HT1080 (cell line): ENCODE data around the gene SAMD4A. TPM values are rescaled to one million over a fixed set of nuclear protein-coding genes. Genes with fewer than 3 reads are reported as not detected.

Source experiments
- DNase-seq: peaks from one replicate; pipeline ENCODE4 v3.0.0-alpha.2; 2015; ENCODE audit warnings: low read depth
- total RNA-seq: library from RNA; depleted of rRNA; stranded (reverse); fragments of >200 nt; shearing (Covaris generic); gene quantifications from 2 replicates; pipeline ENCODE4 v1.2.3, GENCODE V29; 2014

The SAMD4A gene
- total RNA-seq, 1 experiment from 2014 or later: 16.3 TPM

- no peak for DNase-seq
Observed at GRCh38 chr14:54680651-54681050, 113.7 kb downstream of the SAMD4A start.

- DNase-seq: peak; percentile 70
Observed at GRCh38 chr14:54681811-54682261, 114.9 kb downstream of the SAMD4A start.

GRCh38 chr14:54682578-54682977 lies 115.7 kb downstream of the SAMD4A start:
- DNase-seq: no peak

- peak; percentile 79 for DNase-seq
Observed at GRCh38 chr14:54683882-54684794, 117.2 kb downstream of the SAMD4A start.

GRCh38 chr14:54685286-54685845 lies 118.4 kb downstream of the SAMD4A start:
- no peak for DNase-seq

- DNase-seq: peak; percentile 44
Observed at GRCh38 chr14:54686219-54686870, 119.4 kb downstream of the SAMD4A start.

GRCh38 chr14:54686871-54687749 lies 120.2 kb downstream of the SAMD4A start:
- DNase-seq: no peak

GRCh38 chr14:54687750-54688119 lies 120.8 kb downstream of the SAMD4A start:
- DNase-seq: no peak

GRCh38 chr14:54688229-54688628 lies 121.3 kb downstream of the SAMD4A start:
- DNase-seq: no peak

GRCh38 chr14:54689928-54690327 lies 123.0 kb downstream of the SAMD4A start:
- no peak for DNase-seq

GRCh38 chr14:54690887-54691286 lies 124.0 kb downstream of the SAMD4A start:
- DNase-seq: no peak

- peak; percentile 73 for DNase-seq
Observed at GRCh38 chr14:54691525-54692283, 124.8 kb downstream of the SAMD4A start.

- no peak for DNase-seq
Observed at GRCh38 chr14:54692284-54692772, 125.4 kb downstream of the SAMD4A start.

GRCh38 chr14:54693761-54694160 lies 126.8 kb downstream of the SAMD4A start:
- DNase-seq: no peak

- no peak for DNase-seq
Observed at GRCh38 chr14:54695196-54695595, 128.3 kb downstream of the SAMD4A start.

- DNase-seq: no peak
Observed at GRCh38 chr14:54697001-54697400, 130.1 kb downstream of the SAMD4A start.

GRCh38 chr14:54697803-54698202 lies 130.9 kb downstream of the SAMD4A start:
- DNase-seq: no peak

- DNase-seq: no peak
Observed at GRCh38 chr14:54698501-54698900, 131.6 kb downstream of the SAMD4A start.

- DNase-seq: no peak
Observed at GRCh38 chr14:54698966-54699530, 132.1 kb downstream of the SAMD4A start.

GRCh38 chr14:54699735-54700134 lies 132.8 kb downstream of the SAMD4A start:
- DNase-seq: no peak
